Neural cell (in vitro differentiated cells): ENCODE data around the gene RAB13. TPM values are rescaled to one million over a fixed set of nuclear protein-coding genes. Genes with fewer than 3 reads are reported as not detected.

ENCODE experiments used
- H2AFZ ChIP-seq: fragments of 200-600, 300-800 bp; sonication (generic), shearing (Covaris generic); 2 replicates; pipeline ENCODE4 v1.6.0; 2014; ENCODE audit warnings: low read depth, mild to moderate bottlenecking, antibody characterized with exemption, low read length, moderate library complexity
- H3F3A ChIP-seq: fragments of 200-600 bp; shearing (Covaris generic); 2 replicates; pipeline ENCODE4 v1.6.1; 2016; ENCODE audit warnings: mild to moderate bottlenecking, moderate library complexity, mixed read lengths, antibody characterized with exemption, low read length; ENCODE audit not compliant: insufficient read depth, poor library complexity, severe bottlenecking
- H3K27ac ChIP-seq: fragments of 200-600, 300-800 bp; sonication (generic), shearing (Covaris generic); 2 replicates; pipeline ENCODE4 v1.5.1; 2014; ENCODE audit warnings: mild to moderate bottlenecking, low read length, moderate library complexity
- H3K27me3 ChIP-seq: fragments of 300-800, 200-600 bp; sonication (generic), shearing (Covaris generic); 2 replicates; pipeline ENCODE4 v1.6.0; 2014; ENCODE audit warnings: mild to moderate bottlenecking, low read depth, low read length, moderate library complexity; ENCODE audit not compliant: insufficient read depth
- H3K36me3 ChIP-seq: fragments of 300-800, 200-600 bp; sonication (generic), shearing (Covaris generic); 2 replicates; pipeline ENCODE4 v1.5.1; 2014; ENCODE audit warnings: mild to moderate bottlenecking, antibody characterized with exemption, low read length, moderate library complexity; ENCODE audit not compliant: insufficient read depth
- H3K4me2 ChIP-seq: fragments of 300-800, 200-600 bp; sonication (generic), shearing (Covaris generic); 2 replicates; pipeline ENCODE4 v1.6.0; 2014; ENCODE audit warnings: mild to moderate bottlenecking, low read length
- H3K4me3 ChIP-seq: fragments of 300-800, 200-600 bp; sonication (generic), shearing (Covaris generic); 2 replicates; pipeline ENCODE4 v1.5.1; 2014; ENCODE audit warnings: mild to moderate bottlenecking, low read length, moderate library complexity
- H3K79me2 ChIP-seq: fragments of 200-600 bp; shearing (Covaris generic); replicated peaks from 2 replicates; pipeline ENCODE4 v1.6.0; 2014; ENCODE audit warnings: mild to moderate bottlenecking, low read length, moderate library complexity; ENCODE audit not compliant: insufficient read depth
- H3K9ac ChIP-seq: fragments of 300-800, 200-600 bp; sonication (generic), shearing (Covaris generic); 2 replicates; pipeline ENCODE4 v1.6.1; 2016; ENCODE audit warnings: mild to moderate bottlenecking, low read length, mixed read lengths
- H3K9me2 ChIP-seq: fragments of 200-600 bp; shearing (Covaris generic); 2 replicates; pipeline ENCODE4 v1.6.1; 2016; ENCODE audit warnings: mild to moderate bottlenecking, low read length, mixed read lengths; ENCODE audit not compliant: insufficient read depth
- H3K9me3 ChIP-seq: fragments of 200-600, 300-800 bp; sonication (generic), shearing (Covaris generic); 2 replicates; pipeline ENCODE4 v1.6.1; 2016; ENCODE audit warnings: mild to moderate bottlenecking, mixed run types, low read length, moderate library complexity, mixed read lengths
- H4K20me1 ChIP-seq: fragments of 200-600 bp; shearing (Covaris generic); 2 replicates; pipeline ENCODE4 v1.6.1; 2016; ENCODE audit warnings: mild to moderate bottlenecking, mixed run types; ENCODE audit not compliant: insufficient read depth
- CTCF ChIP-seq: fragments of 450-650 bp; IDR thresholded peaks from 2 replicates; pipeline ENCODE4 v1.5.1; 2014; ENCODE audit warnings: antibody characterized with exemption, mild to moderate bottlenecking, moderate library complexity; ENCODE audit not compliant: poor library complexity, severe bottlenecking
- EP300 ChIP-seq: fragments of 450-650 bp; conservative IDR thresholded peaks from 2 replicates; pipeline ENCODE4 v1.6.1; 2014; ENCODE audit warnings: antibody characterized with exemption, mild to moderate bottlenecking, moderate library complexity; ENCODE audit not compliant: poor library complexity, severe bottlenecking
- EZH2 ChIP-seq: fragments of 200-600, 300-800 bp; shearing (Covaris generic), sonication (generic); IDR thresholded peaks from 2 replicates; pipeline ENCODE4 v1.6.1; 2014; ENCODE audit warnings: antibody characterized with exemption, low read length, borderline replicate concordance, mild to moderate bottlenecking; ENCODE audit not compliant: insufficient read depth, poor library complexity, severe bottlenecking
- MXI1 ChIP-seq: fragments of 450-650 bp; conservative IDR thresholded peaks from 2 replicates; pipeline ENCODE4 v1.6.1; 2014; ENCODE audit warnings: antibody characterized with exemption, mild to moderate bottlenecking; ENCODE audit not compliant: poor library complexity, severe bottlenecking
- POLR2AphosphoS5 ChIP-seq: IDR thresholded peaks from 2 replicates; pipeline ENCODE4 v1.6.1; 2012
- RAD21 ChIP-seq: fragments of 450-650 bp; conservative IDR thresholded peaks from 2 replicates; pipeline ENCODE4 v1.6.1; 2014; ENCODE audit warnings: antibody characterized with exemption, mild to moderate bottlenecking, moderate library complexity
- REST ChIP-seq: IDR thresholded peaks from 2 replicates; pipeline ENCODE4 v1.6.1; 2012; ENCODE audit warnings: borderline replicate concordance
- SMC3 ChIP-seq: fragments of 450-650 bp; conservative IDR thresholded peaks from 2 replicates; pipeline ENCODE4 v1.6.1; 2014; ENCODE audit warnings: antibody characterized with exemption, mild to moderate bottlenecking, moderate library complexity; ENCODE audit not compliant: poor library complexity
- TAF1 ChIP-seq: IDR thresholded peaks from 2 replicates; pipeline ENCODE4 v1.6.1; 2012; ENCODE audit warnings: low read depth
- polyA plus RNA-seq: library from polyadenylated mRNA; depleted of rRNA; stranded (reverse); fragments of >200 nt; gene quantifications from 2 replicates; pipeline ENCODE4 v1.2.3, GENCODE V29; 2014

The RAB13 gene
- polyA plus RNA-seq, 1 donor from 2014 or later = 0.53 TPM

GRCh38 chr1:153995202-153995601, 9.1 kb upstream of the RAB13 start:
- Histone ChIP-seq H3K9me3 (no peaks in the 10 kb centered on the region), H3K27ac (no peak overlapping the region), H3F3A (no peaks in the 10 kb centered on the region), H3K9me2 (no peaks in the 10 kb centered on the region), H3K4me2 (no peak overlapping the region), H3K27me3 (no peaks in the 10 kb centered on the region), H4K20me1 (no peaks in the 10 kb centered on the region), H2AFZ (no peak overlapping the region), H3K36me3 (peaks cover 8% of the 10 kb centered on the region), H3K4me3 (no peak overlapping the region), H3K79me2 (peaks cover 15% of the 10 kb centered on the region), H3K9ac (no peak overlapping the region)
- TF ChIP-seq MXI1 = no peak
- TF ChIP-seq TAF1 = no peak
- no peak for TF ChIP-seq RAD21
- no peak for TF ChIP-seq CTCF
- no peak for TF ChIP-seq EZH2
- TF ChIP-seq REST = no peak
- TF ChIP-seq EP300 = no peak
- TF ChIP-seq SMC3 = no peak
- TF ChIP-seq POLR2AphosphoS5 = no peak

- no peaks in the 10 kb centered on the region for H3K9me3 ChIP-seq
- H3K79me2 ChIP-seq = peaks cover 15% of the 10 kb centered on the region
- no peaks in the 10 kb centered on the region for H3F3A ChIP-seq
- H3K4me2 ChIP-seq = peak overlapping the region; percentile 99
- no peaks in the 10 kb centered on the region for H3K9me2 ChIP-seq
- H3K36me3 ChIP-seq = peaks cover 8% of the 10 kb centered on the region
- TF ChIP-seq POLR2AphosphoS5 = no peak
- TF ChIP-seq REST = no peak
- TF ChIP-seq TAF1 = no peak
- no peak for TF ChIP-seq SMC3
- TF ChIP-seq EZH2 = no peak
- TF ChIP-seq MXI1 = no peak
- no peak for TF ChIP-seq EP300
- TF ChIP-seq RAD21 = no peak
- TF ChIP-seq CTCF = no peak
- H3K27ac ChIP-seq = no peak overlapping the region
- H3K9ac ChIP-seq = peak overlapping the region; percentile 90
- H4K20me1 ChIP-seq = no peaks in the 10 kb centered on the region
- H3K4me3 ChIP-seq = peak overlapping the region; percentile 71
- no peaks in the 10 kb centered on the region for H3K27me3 ChIP-seq
- no peak overlapping the region for H2AFZ ChIP-seq
Observed at GRCh38 chr1:153991806-153992205, 5.7 kb upstream of the RAB13 start.
